GM23338 (cell line): Measurements from ENCODE around the gene MXRA5. TPM values are rescaled to one million over a fixed set of nuclear protein-coding genes. Genes with fewer than 3 reads are reported as not detected.
A peak's percentile ranks its signal among the peaks of the same experiment; 100 is the strongest.
"Not testable (repeated sequence)": the region's sequence is repeated elsewhere in the genome, so short reads cannot be mapped to it uniquely, and the experiment has no call there.

Experiments
- ATAC-seq: fragments of 200-7000 bp; cut with Tn5 transposase; 3 replicates; pipeline ENCODE4 v1.9.1; 2020
- DNase-seq: peaks from one replicate; pipeline ENCODE4 v3.0.0-alpha.2; 2015; ENCODE audit warnings: low spot score
- H2AFZ ChIP-seq: fragments of 200-600 bp; sonication (generic); 2 replicates; pipeline ENCODE4 v1.8.0; 2016; ENCODE audit warnings: antibody characterized with exemption, mild to moderate bottlenecking, moderate library complexity
- H3F3A ChIP-seq: fragments of 200-600 bp; sonication (generic); replicated peaks from 2 replicates; pipeline ENCODE4 v1.8.0; 2017; ENCODE audit warnings: antibody characterized with exemption, mixed run types, low read depth
- H3K27ac ChIP-seq: fragments of 200-600 bp; sonication (generic); 2 replicates; pipeline ENCODE4 v1.6.1; 2016; ENCODE audit warnings: low read depth
- H3K27me3 ChIP-seq: fragments of 200-600 bp; sonication (generic); 2 replicates; pipeline ENCODE4 v1.8.0; 2016; ENCODE audit warnings: mild to moderate bottlenecking, mixed run types, moderate library complexity; ENCODE audit not compliant: insufficient read depth
- H3K36me3 ChIP-seq: fragments of 200-600 bp; sonication (generic); 2 replicates; pipeline ENCODE4 v1.8.0; 2016; ENCODE audit warnings: mild to moderate bottlenecking; ENCODE audit not compliant: insufficient read depth
- H3K4me1 ChIP-seq: fragments of 200-600 bp; sonication (generic); 2 replicates; pipeline ENCODE4 v1.8.0; 2016; ENCODE audit warnings: mild to moderate bottlenecking, moderate library complexity; ENCODE audit not compliant: insufficient read depth
- H3K4me2 ChIP-seq: fragments of 200-600 bp; sonication (generic); 2 replicates; pipeline ENCODE4 v1.7.1; 2017; ENCODE audit warnings: mixed run types
- H3K4me3 ChIP-seq: fragments of 200-600 bp; sonication (generic); 2 replicates; pipeline ENCODE4 v1.6.1; 2016; ENCODE audit warnings: mixed run types
- H3K79me2 ChIP-seq: fragments of 200-600 bp; sonication (generic); replicated peaks from 2 replicates; pipeline ENCODE4 v1.8.0; 2017; ENCODE audit warnings: mild to moderate bottlenecking; ENCODE audit not compliant: insufficient read depth
- H3K9me2 ChIP-seq: fragments of 200-600 bp; sonication (generic); 2 replicates; pipeline ENCODE4 v1.8.0; 2017; ENCODE audit not compliant: insufficient read depth
- H4K20me1 ChIP-seq: fragments of 200-600 bp; sonication (generic); replicated peaks from 2 replicates; pipeline ENCODE4 v1.8.0; 2017; ENCODE audit warnings: mild to moderate bottlenecking; ENCODE audit not compliant: insufficient read depth
- H3K27ac Mint-ChIP-seq: 2 replicates; pipeline ENCODE4 v1.8.0; 2020; ENCODE audit warnings: inconsistent platforms, mild to moderate bottlenecking, moderate library complexity, mixed read lengths
- H3K27me3 Mint-ChIP-seq: 3 replicates; pipeline ENCODE4 v1.8.0; 2022; ENCODE audit warnings: low read depth, mild to moderate bottlenecking, moderate library complexity, mixed read lengths, inconsistent platforms; ENCODE audit not compliant: insufficient read depth, poor library complexity
- H3K36me3 Mint-ChIP-seq: 3 replicates; pipeline ENCODE4 v1.8.0; 2021; ENCODE audit warnings: low read depth, mild to moderate bottlenecking, inconsistent platforms, moderate library complexity, mixed read lengths
- H3K4me1 Mint-ChIP-seq: 3 replicates; pipeline ENCODE4 v1.8.0; 2020; ENCODE audit warnings: mild to moderate bottlenecking, inconsistent platforms, mixed read lengths
- H3K4me3 Mint-ChIP-seq: 3 replicates; pipeline ENCODE4 v1.8.0; 2021; ENCODE audit warnings: moderate library complexity, mild to moderate bottlenecking, inconsistent platforms, mixed read lengths
- H3K9me3 Mint-ChIP-seq: 3 replicates; pipeline ENCODE4 v1.8.0; 2020; ENCODE audit warnings: moderate library complexity, mild to moderate bottlenecking, inconsistent platforms, mixed read lengths
- CREB1 ChIP-seq: fragments of 250-450 bp; sonication (Bioruptor Pico); IDR thresholded peaks from 2 replicates; pipeline ENCODE4 v1.5.0; 2020; ENCODE audit warnings: low read depth, mild to moderate bottlenecking, moderate library complexity
- EZH2 ChIP-seq: fragments of 200-600 bp; sonication (generic); IDR thresholded peaks from one replicate; pipeline ENCODE4 v1.8.0; 2017; ENCODE audit warnings: antibody characterized with exemption, mild to moderate bottlenecking, low read depth; ENCODE audit not compliant: unreplicated experiment
- EZH2phosphoT487 ChIP-seq: fragments of 200-600 bp; sonication (generic); IDR thresholded peaks from one replicate; pipeline ENCODE4 v1.8.1; 2018; ENCODE audit warnings: antibody characterized with exemption; ENCODE audit not compliant: unreplicated experiment
- JUNB ChIP-seq: IDR thresholded peaks from one replicate; pipeline ENCODE4 v1.6.1; 2016; ENCODE audit warnings: antibody characterized with exemption; ENCODE audit not compliant: unreplicated experiment
- STAT1 ChIP-seq: IDR thresholded peaks from one replicate; pipeline ENCODE4 v1.6.1; 2016; ENCODE audit warnings: antibody characterized with exemption; ENCODE audit not compliant: unreplicated experiment
- ZNF114 ChIP-seq: fragments of 250-450 bp; sonication (Bioruptor Pico); IDR thresholded peaks from 2 replicates; pipeline ENCODE4 v1.5.0; 2020; ENCODE audit warnings: mild to moderate bottlenecking, moderate library complexity
- ZNF331 ChIP-seq: fragments of 250-450 bp; sonication (Bioruptor Pico); IDR thresholded peaks from 2 replicates; pipeline ENCODE4 v1.5.0; 2020; ENCODE audit warnings: low read depth, mild to moderate bottlenecking, moderate library complexity
- polyA plus RNA-seq: library from polyadenylated mRNA; unstranded; fragments of >200 nt; fragmentation: Nextera tagmentation; extraction: Ambion mirVana; gene quantifications from 2 replicates; pipeline ENCODE4 v1.2.1, GENCODE V29; 2016
- total RNA-seq: library from RNA; depleted of rRNA; stranded (reverse); fragments of >200 nt; shearing (Covaris generic); gene quantifications from 2 replicates; pipeline ENCODE4 v1.2.3, GENCODE V29; 2014
- TF ChIP-seq, protein P1 (sequence below): IDR thresholded peaks from one replicate; pipeline ENCODE4 v1.6.1; 2018; ENCODE audit warnings: antibody characterized with exemption; ENCODE audit not compliant: unreplicated experiment
- TF ChIP-seq, protein P2 (sequence below), 2 experiments: fragments of 200-600 bp in 1 of 2; sonication (generic) in 1 of 2; conservative IDR thresholded peaks; 2 replicates each; pipeline versions ENCODE4 v1.5.1 to v1.6.1; 2016 to 2017; ENCODE audit warnings: antibody characterized with exemption in 2 of 2, low read depth in 2 of 2, mild to moderate bottlenecking in 2 of 2, moderate library complexity in 1 of 2
- TF ChIP-seq, protein P3 (sequence below): IDR thresholded peaks from 2 replicates; pipeline ENCODE4 v1.6.1; 2016; ENCODE audit warnings: antibody characterized with exemption

Gene MXRA5
- total and polyA plus RNA-seq, 2 experiments from 2014 or later, result 0.45 to 2.6 TPM

DNA sequence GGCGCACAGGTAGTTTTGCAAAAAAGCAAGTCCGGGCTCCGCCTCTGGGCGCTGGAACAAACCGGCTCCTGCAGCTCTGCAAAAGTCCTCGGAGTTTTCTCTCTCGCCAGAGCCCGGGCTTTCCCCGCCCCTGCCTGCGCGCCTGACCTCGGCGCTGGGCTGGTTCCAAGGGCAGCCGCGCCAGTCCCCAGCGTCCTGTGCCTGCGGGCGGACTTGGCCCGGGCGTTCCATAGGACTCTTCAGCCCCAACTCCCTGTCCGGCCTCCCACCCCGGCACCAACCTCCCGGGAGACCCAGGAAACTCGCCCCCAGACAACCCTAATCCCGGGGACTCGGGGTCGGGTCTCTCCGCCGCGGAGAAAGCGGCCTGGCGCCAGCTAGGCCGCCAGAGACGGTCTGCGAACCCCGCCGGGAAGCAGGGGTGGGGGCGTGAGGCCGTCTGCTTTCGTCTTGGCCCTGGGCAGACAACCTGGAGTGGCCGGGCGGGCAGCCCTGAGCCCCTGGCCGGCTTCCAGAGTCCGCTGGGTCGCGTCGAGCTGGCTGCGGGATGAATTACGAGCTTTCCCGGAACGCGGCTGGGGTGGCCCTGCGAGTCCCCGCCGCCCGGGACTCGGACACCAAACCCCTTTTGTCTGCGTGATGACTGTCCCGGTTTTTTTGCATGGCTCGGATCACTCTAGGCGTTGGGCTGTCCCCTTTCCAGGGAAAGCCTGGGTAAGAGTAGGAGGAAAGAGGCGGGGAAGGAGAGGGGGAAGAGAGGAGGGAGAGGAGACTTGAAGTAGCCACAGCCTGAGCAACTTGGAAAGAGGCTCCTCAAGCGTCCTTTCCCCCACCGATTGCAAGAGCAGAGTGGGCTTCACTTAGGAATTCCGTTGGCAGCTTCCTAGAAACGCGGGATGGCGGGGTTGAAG is 916 bp downstream of the MXRA5 start:
- H3K79me2 ChIP-seq, result no peaks in the 10 kb centered on the region
- TF ChIP-seq EZH2, result peak; percentile 38
- no peak for TF ChIP-seq ZNF114 (CRISPR knock-in tag)
- H3K27me3 ChIP-seq, result peaks cover 46% of the 10 kb centered on the region
- ATAC-seq (peak; percentile 70), DNase-seq (peak; percentile 71)
- no peaks in the 10 kb centered on the region; the same call in 2 of the 3 replicates for H3K36me3 Mint-ChIP-seq
- H3K9me3 Mint-ChIP-seq, result no peaks in the 10 kb centered on the region
- peaks cover 27% of the 10 kb centered on the region for H3K27me3 Mint-ChIP-seq
- no peaks in the 10 kb centered on the region for H3K9me2 ChIP-seq
- peak overlapping the region; percentile 60 for H3K4me3 ChIP-seq
- peak overlapping the region; percentile 80 for H3K4me2 ChIP-seq
- H4K20me1 ChIP-seq, result no peaks in the 10 kb centered on the region
- no peaks in the 10 kb centered on the region for H3K4me1 ChIP-seq
- no peak overlapping the region for H3K27ac ChIP-seq
- H3K27ac Mint-ChIP-seq, result no peak overlapping the region
- no peaks in the 10 kb centered on the region for H3K36me3 ChIP-seq
- 0 out of 3 replicates have a peak, but pooled peaks cover 2% of the 10 kb centered on the region for H3K4me1 Mint-ChIP-seq
- H3F3A ChIP-seq, result no peaks in the 10 kb centered on the region
- no peak overlapping the region for H2AFZ ChIP-seq
- peak overlapping the region; percentile 78 for H3K4me3 Mint-ChIP-seq

DNA sequence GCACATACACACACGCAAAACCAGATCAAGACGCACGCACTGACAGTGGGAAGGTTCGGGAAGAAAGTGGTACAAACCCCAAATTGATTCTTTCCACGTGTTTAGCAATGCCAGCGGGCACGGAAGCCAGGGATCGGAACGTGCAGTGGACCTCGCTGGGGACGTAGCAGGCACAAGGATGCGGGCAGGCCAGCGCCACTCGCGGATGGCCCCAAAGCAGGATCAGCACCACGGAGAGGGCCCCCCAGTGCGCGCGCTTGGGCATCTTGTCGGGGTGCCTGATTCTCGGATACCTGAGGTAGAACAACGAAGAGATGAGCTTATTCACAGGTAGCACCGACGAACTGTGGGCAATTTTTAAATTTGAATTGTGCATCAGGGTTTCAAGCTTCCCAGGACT is 2.9 kb downstream of the MXRA5 start:
- not testable (repeated sequence) for H3K4me1 ChIP-seq, H3K36me3 Mint-ChIP-seq, H3K27ac Mint-ChIP-seq, H3K79me2 ChIP-seq, H3K4me1 Mint-ChIP-seq, H3K36me3 ChIP-seq, H3K4me3 Mint-ChIP-seq, H3K4me2 ChIP-seq, H4K20me1 ChIP-seq, H3K27ac ChIP-seq, H3K9me2 ChIP-seq, H3K4me3 ChIP-seq, ATAC-seq, H3K9me3 Mint-ChIP-seq, H2AFZ ChIP-seq, H3F3A ChIP-seq
- TF ChIP-seq, protein P1, sequence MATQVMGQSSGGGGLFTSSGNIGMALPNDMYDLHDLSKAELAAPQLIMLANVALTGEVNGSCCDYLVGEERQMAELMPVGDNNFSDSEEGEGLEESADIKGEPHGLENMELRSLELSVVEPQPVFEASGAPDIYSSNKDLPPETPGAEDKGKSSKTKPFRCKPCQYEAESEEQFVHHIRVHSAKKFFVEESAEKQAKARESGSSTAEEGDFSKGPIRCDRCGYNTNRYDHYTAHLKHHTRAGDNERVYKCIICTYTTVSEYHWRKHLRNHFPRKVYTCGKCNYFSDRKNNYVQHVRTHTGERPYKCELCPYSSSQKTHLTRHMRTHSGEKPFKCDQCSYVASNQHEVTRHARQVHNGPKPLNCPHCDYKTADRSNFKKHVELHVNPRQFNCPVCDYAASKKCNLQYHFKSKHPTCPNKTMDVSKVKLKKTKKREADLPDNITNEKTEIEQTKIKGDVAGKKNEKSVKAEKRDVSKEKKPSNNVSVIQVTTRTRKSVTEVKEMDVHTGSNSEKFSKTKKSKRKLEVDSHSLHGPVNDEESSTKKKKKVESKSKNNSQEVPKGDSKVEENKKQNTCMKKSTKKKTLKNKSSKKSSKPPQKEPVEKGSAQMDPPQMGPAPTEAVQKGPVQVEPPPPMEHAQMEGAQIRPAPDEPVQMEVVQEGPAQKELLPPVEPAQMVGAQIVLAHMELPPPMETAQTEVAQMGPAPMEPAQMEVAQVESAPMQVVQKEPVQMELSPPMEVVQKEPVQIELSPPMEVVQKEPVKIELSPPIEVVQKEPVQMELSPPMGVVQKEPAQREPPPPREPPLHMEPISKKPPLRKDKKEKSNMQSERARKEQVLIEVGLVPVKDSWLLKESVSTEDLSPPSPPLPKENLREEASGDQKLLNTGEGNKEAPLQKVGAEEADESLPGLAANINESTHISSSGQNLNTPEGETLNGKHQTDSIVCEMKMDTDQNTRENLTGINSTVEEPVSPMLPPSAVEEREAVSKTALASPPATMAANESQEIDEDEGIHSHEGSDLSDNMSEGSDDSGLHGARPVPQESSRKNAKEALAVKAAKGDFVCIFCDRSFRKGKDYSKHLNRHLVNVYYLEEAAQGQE, result peak; percentile 71
- peaks cover 45% of the 10 kb centered on the region for H3K27me3 ChIP-seq
- DNase-seq, result peak; percentile 24
- H3K27me3 Mint-ChIP-seq, result peaks cover 27% of the 10 kb centered on the region

DNA sequence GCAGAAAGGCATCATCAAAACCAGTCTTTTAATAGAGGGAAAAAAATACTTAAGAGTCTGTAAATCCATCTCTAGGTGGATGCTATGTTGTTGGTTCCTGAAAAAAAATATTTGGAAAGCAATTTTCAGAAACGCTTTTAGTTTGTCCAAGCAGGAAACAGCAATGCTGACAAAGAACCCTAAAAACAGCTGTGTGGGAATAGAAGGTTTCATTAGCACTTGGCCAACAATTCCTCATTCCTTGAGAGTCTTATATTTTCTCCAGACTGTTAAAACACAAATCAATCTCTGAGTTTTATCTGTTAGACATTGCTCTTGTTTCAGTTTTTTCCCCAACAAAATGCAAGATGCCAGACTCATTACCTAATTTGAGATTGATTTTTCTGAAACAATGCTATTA is 6.4 kb downstream of the MXRA5 start:
- no peak overlapping the region for H3K27ac Mint-ChIP-seq
- Histone ChIP-seq H3K27me3 (peaks cover 22% of the 10 kb centered on the region), H3K4me3 (no peak overlapping the region), H3F3A (no peaks in the 10 kb centered on the region), H3K27ac (no peak overlapping the region), H2AFZ (no peak overlapping the region), H3K79me2 (no peaks in the 10 kb centered on the region), H3K36me3 (no peaks in the 10 kb centered on the region), H3K9me2 (no peaks in the 10 kb centered on the region), H3K4me2 (no peak overlapping the region), H3K4me1 (no peaks in the 10 kb centered on the region), H4K20me1 (no peaks in the 10 kb centered on the region)
- TF ChIP-seq CREB1 (no peak), STAT1 (no peak), JUNB (no peak), EZH2phosphoT487 (no peak), EZH2 (no peak), ZNF331 (CRISPR knock-in tag) (no peak)
- TF ChIP-seq, protein P2, sequence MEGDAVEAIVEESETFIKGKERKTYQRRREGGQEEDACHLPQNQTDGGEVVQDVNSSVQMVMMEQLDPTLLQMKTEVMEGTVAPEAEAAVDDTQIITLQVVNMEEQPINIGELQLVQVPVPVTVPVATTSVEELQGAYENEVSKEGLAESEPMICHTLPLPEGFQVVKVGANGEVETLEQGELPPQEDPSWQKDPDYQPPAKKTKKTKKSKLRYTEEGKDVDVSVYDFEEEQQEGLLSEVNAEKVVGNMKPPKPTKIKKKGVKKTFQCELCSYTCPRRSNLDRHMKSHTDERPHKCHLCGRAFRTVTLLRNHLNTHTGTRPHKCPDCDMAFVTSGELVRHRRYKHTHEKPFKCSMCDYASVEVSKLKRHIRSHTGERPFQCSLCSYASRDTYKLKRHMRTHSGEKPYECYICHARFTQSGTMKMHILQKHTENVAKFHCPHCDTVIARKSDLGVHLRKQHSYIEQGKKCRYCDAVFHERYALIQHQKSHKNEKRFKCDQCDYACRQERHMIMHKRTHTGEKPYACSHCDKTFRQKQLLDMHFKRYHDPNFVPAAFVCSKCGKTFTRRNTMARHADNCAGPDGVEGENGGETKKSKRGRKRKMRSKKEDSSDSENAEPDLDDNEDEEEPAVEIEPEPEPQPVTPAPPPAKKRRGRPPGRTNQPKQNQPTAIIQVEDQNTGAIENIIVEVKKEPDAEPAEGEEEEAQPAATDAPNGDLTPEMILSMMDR (conservative IDR thresholded peaks at IDR 0.05; ENCODE audit: low read depth in 2 of 2), result no peak
- TF ChIP-seq, protein P3, sequence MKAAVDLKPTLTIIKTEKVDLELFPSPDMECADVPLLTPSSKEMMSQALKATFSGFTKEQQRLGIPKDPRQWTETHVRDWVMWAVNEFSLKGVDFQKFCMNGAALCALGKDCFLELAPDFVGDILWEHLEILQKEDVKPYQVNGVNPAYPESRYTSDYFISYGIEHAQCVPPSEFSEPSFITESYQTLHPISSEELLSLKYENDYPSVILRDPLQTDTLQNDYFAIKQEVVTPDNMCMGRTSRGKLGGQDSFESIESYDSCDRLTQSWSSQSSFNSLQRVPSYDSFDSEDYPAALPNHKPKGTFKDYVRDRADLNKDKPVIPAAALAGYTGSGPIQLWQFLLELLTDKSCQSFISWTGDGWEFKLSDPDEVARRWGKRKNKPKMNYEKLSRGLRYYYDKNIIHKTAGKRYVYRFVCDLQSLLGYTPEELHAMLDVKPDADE, result no peak
- peaks cover 17% of the 10 kb centered on the region for H3K27me3 Mint-ChIP-seq
- no peak overlapping the region for H3K4me3 Mint-ChIP-seq
- no peak for DNase-seq
- H3K9me3 Mint-ChIP-seq, result no peaks in the 10 kb centered on the region; the same call in 2 of the 3 replicates
- peaks cover 4% of the 10 kb centered on the region; the same call in 1 of the 3 replicates for H3K36me3 Mint-ChIP-seq
- no peak for ATAC-seq
- 0 out of 3 replicates have a peak, but pooled peaks cover 2% of the 10 kb centered on the region for H3K4me1 Mint-ChIP-seq
